IMR-90 (cell line): ENCODE measurements around the gene COX6A1. TPM values are rescaled to one million over a fixed set of nuclear protein-coding genes. Genes with fewer than 3 reads are reported as not detected.

Experiments
- ATAC-seq: fragments of 200-7000 bp; cut with Tn5 transposase; 2 replicates; pipeline ENCODE4 v1.9.1; 2020; ENCODE audit warnings: low read depth, mild to moderate bottlenecking, moderate library complexity
- BruUV-seq: library from RNA; stranded (reverse); fragments of 400-500 nt; replicated peaks from 2 replicates; lab custom pipeline; 2021; lab: Mats Ljungman, UMichigan
- CTCF ChIA-PET: fragments of 300-600 bp; formaldehyde crosslinking; extraction: SDS; loops from one replicate; lab custom pipeline; 2021; ENCODE audit warnings: antibody characterized with exemption; lab: Yijun Ruan, JAX
- POLR2A ChIA-PET: fragments of 300-600 bp; sonication (Branson Sonifier 250); formaldehyde crosslinking; loops from one replicate; lab custom pipeline; 2022; ENCODE audit warnings: antibody characterized with exemption; ENCODE audit not compliant: unreplicated experiment; lab: Charles Lee
- DNase-seq: peaks from one replicate; pipeline ENCODE4 v3.0.0; 2013
- H2AFZ ChIP-seq: replicated peaks from 2 replicates; pipeline ENCODE3; 2013; ENCODE audit warnings: low read length, mild to moderate bottlenecking; ENCODE audit not compliant: poor library complexity
- H2AK5ac ChIP-seq: 2 replicates; pipeline ENCODE4 v1.6.1; 2013; ENCODE audit warnings: low read depth, low read length, inconsistent platforms
- H2AK9ac ChIP-seq: replicated peaks from 2 replicates; pipeline ENCODE3; 2013; ENCODE audit warnings: mild to moderate bottlenecking, low read depth, low read length, moderate library complexity; ENCODE audit not compliant: poor library complexity
- H2BK120ac ChIP-seq: 2 replicates; pipeline ENCODE4 v1.6.1; 2013; ENCODE audit warnings: low read depth, low read length, inconsistent platforms
- H2BK15ac ChIP-seq: 3 replicates; pipeline ENCODE4 v1.6.1; 2013; ENCODE audit warnings: low read depth, low read length, inconsistent platforms
- H2BK20ac ChIP-seq: 2 replicates; pipeline ENCODE4 v1.6.1; 2013; ENCODE audit warnings: low read depth, mild to moderate bottlenecking, inconsistent platforms, low read length, moderate library complexity
- H2BK5ac ChIP-seq: 2 replicates; pipeline ENCODE4 v1.6.1; 2013; ENCODE audit warnings: mild to moderate bottlenecking, low read depth, low read length, inconsistent platforms; ENCODE audit not compliant: poor library complexity, severe bottlenecking
- H3K14ac ChIP-seq: replicated peaks from 2 replicates; pipeline ENCODE4 v1.6.1; 2013; ENCODE audit warnings: low read depth, low read length, inconsistent platforms
- H3K18ac ChIP-seq: 2 replicates; pipeline ENCODE4 v1.6.1; 2013; ENCODE audit warnings: low read depth, low read length, control low read depth
- H3K23ac ChIP-seq: 2 replicates; pipeline ENCODE4 v1.6.1; 2013; ENCODE audit warnings: low read depth, low read length, inconsistent platforms
- H3K27ac ChIP-seq: 2 replicates; pipeline ENCODE4 v1.5.1; 2013; ENCODE audit warnings: mild to moderate bottlenecking, control low read depth, low read length; ENCODE audit not compliant: insufficient read depth
- H3K27me3 ChIP-seq: 2 replicates; pipeline ENCODE4 v1.6.1; 2013; ENCODE audit warnings: low read length; ENCODE audit not compliant: control insufficient read depth, insufficient read depth
- H3K36me3 ChIP-seq: 2 replicates; pipeline ENCODE4 v1.6.1; 2013; ENCODE audit warnings: low read length, mixed read lengths; ENCODE audit not compliant: control insufficient read depth, insufficient read depth
- H3K4ac ChIP-seq: 2 replicates; pipeline ENCODE4 v1.6.1; 2013; ENCODE audit warnings: low read depth, low read length, inconsistent platforms
- H3K4me1 ChIP-seq: 2 replicates; pipeline ENCODE4 v1.6.1; 2013; ENCODE audit warnings: low read length, mixed read lengths; ENCODE audit not compliant: control insufficient read depth, insufficient read depth
- H3K4me2 ChIP-seq: 2 replicates; pipeline ENCODE4 v1.6.1; 2013; ENCODE audit warnings: low read depth, mild to moderate bottlenecking, control low read depth, low read length, moderate library complexity
- H3K4me3 ChIP-seq: 2 replicates; pipeline ENCODE4 v1.5.1; 2013; ENCODE audit warnings: low read depth, mild to moderate bottlenecking, control low read depth, low read length, moderate library complexity; ENCODE audit not compliant: insufficient read depth
- H3K56ac ChIP-seq: 2 replicates; pipeline ENCODE4 v1.6.1; 2013; ENCODE audit warnings: low read length, inconsistent platforms; ENCODE audit not compliant: insufficient read depth; ENCODE audit errors: extremely low read depth
- H3K79me1 ChIP-seq, 2 experiments: 2 replicates each; pipeline ENCODE4 v1.6.1; 2013; ENCODE audit warnings: low read length in 2 of 2, inconsistent platforms in 1 of 2, low read depth in 1 of 2
- H3K9ac ChIP-seq: 2 replicates; pipeline ENCODE4 v1.6.1; 2013; ENCODE audit warnings: low read depth, low read length, control low read depth
- H3K9me1 ChIP-seq: 2 replicates; pipeline ENCODE4 v1.6.1; 2013; ENCODE audit warnings: low read length, inconsistent platforms; ENCODE audit not compliant: insufficient read depth
- H3K9me3 ChIP-seq: 2 replicates; pipeline ENCODE4 v1.6.1; 2013; ENCODE audit warnings: low read length; ENCODE audit not compliant: control insufficient read depth, insufficient read depth
- H4K20me1 ChIP-seq: 2 replicates; pipeline ENCODE4 v1.6.1; 2013; ENCODE audit warnings: low read length, inconsistent platforms; ENCODE audit not compliant: insufficient read depth
- H4K5ac ChIP-seq: 2 replicates; pipeline ENCODE4 v1.6.1; 2013; ENCODE audit warnings: mild to moderate bottlenecking, low read depth, low read length, control low read depth
- H4K8ac ChIP-seq, 2 experiments: 2 replicates each; pipeline ENCODE4 v1.6.1; 2013; ENCODE audit warnings: low read depth in 2 of 2, low read length in 2 of 2, control low read depth in 1 of 2, inconsistent platforms in 1 of 2
- H4K91ac ChIP-seq: 2 replicates; pipeline ENCODE4 v1.6.1; 2013; ENCODE audit warnings: low read depth, low read length, inconsistent platforms; ENCODE audit not compliant: insufficient read depth
- BHLHE40 ChIP-seq: fragments of 150-350 bp; IDR thresholded peaks from 2 replicates; pipeline ENCODE4 v1.6.1; 2016; ENCODE audit warnings: mild to moderate bottlenecking, low read depth, low read length
- CEBPB ChIP-seq: IDR thresholded peaks from 2 replicates; pipeline ENCODE4 v1.6.1; 2012; ENCODE audit warnings: low read depth, low read length, improper control_type of control experiment
- CHD1 ChIP-seq: IDR thresholded peaks from 2 replicates; pipeline ENCODE4 v1.6.1; 2012; ENCODE audit warnings: low read depth, low read length, improper control_type of control experiment
- FOS ChIP-seq: fragments of 150-350 bp; IDR thresholded peaks from 2 replicates; pipeline ENCODE4 v1.6.1; 2016; ENCODE audit warnings: low read depth, low read length
- MAFK ChIP-seq: IDR thresholded peaks from 2 replicates; pipeline ENCODE4 v1.6.1; 2012; ENCODE audit warnings: low read depth, low read length, improper control_type of control experiment
- MAZ ChIP-seq: IDR thresholded peaks from 2 replicates; pipeline ENCODE4 v1.6.1; 2012; ENCODE audit warnings: low read depth, mild to moderate bottlenecking, low read length, improper control_type of control experiment, moderate library complexity, borderline replicate concordance
- MXI1 ChIP-seq: IDR thresholded peaks from 2 replicates; pipeline ENCODE4 v1.6.1; 2012; ENCODE audit warnings: low read depth, mild to moderate bottlenecking, low read length, moderate library complexity, borderline replicate concordance
- NFE2L2 ChIP-seq: fragments of 150-350 bp; IDR thresholded peaks from 2 replicates; pipeline ENCODE4 v1.6.1; 2016; ENCODE audit warnings: low read depth, mild to moderate bottlenecking, low read length
- POLR2A ChIP-seq: IDR thresholded peaks from 2 replicates; pipeline ENCODE4 v1.6.1; 2012; ENCODE audit warnings: mild to moderate bottlenecking, low read depth, low read length
- RAD21 ChIP-seq: IDR thresholded peaks from 2 replicates; pipeline ENCODE4 v1.6.1; 2012; ENCODE audit warnings: low read length, improper control_type of control experiment
- RCOR1 ChIP-seq: IDR thresholded peaks from 2 replicates; pipeline ENCODE4 v1.6.1; 2012; ENCODE audit warnings: mild to moderate bottlenecking, low read length, improper control_type of control experiment; ENCODE audit not compliant: insufficient replicate concordance
- RFX5 ChIP-seq: IDR thresholded peaks from 2 replicates; pipeline ENCODE4 v1.8.0; 2012; ENCODE audit warnings: low read depth, mild to moderate bottlenecking, low read length, moderate library complexity
- SMC3 ChIP-seq: fragments of 150-350 bp; IDR thresholded peaks from 2 replicates; pipeline ENCODE4 v1.6.1; 2016; ENCODE audit warnings: low read depth, mild to moderate bottlenecking, antibody characterized with exemption, low read length, moderate library complexity
- WGBS, 2 experiments: methylation state at CpG; one replicate each; pipeline versions ENCODE4 v1.1.5 to v1.1.7; 2013; ENCODE audit warnings: missing lambda C conversion rate in 2 of 2; ENCODE audit not compliant: insufficient read length in 1 of 2; ENCODE audit errors: extremely low coverage in 2 of 2; 5-methylcytosine and 5-hydroxymethylcytosine counted together
- dilution Hi-C: fragments of 300-500 bp; cut with HindIII; formaldehyde crosslinking; loops from one replicate; pipeline ENCODE4 v1.14.3; 2018; ENCODE audit warnings: low sequenced_read_pairs; ENCODE audit not compliant: unreplicated experiment
- in situ Hi-C: fragments of 300-500 bp; cut with MboI; formaldehyde crosslinking; loops from 3 replicates; pipeline ENCODE4 v1.14.3; 2019; ENCODE audit warnings: low sequenced_read_pairs, inconsistent platforms, mixed read lengths
- intact Hi-C: fragments of 100-400 bp; cut with micrococcal nuclease; formaldehyde crosslinking; loops from 2 replicates; pipeline ENCODE4 v1.10.0; 2022
- polyA plus RNA-seq, 3 experiments: library from polyadenylated mRNA; depleted of rRNA; stranded (reverse); fragments of >200 nt; gene quantifications; 2 replicates each; pipeline ENCODE4 v1.2.3, GENCODE V29; 2012; ENCODE audit warnings: low replicate concordance in 1 of 3
- total RNA-seq: library from RNA; depleted of rRNA; stranded (reverse); fragments of >200 nt; gene quantifications from 2 replicates; pipeline ENCODE4 v1.2.3, GENCODE V29; 2012
- TF ChIP-seq, protein P1 (sequence below): fragments of 150-350 bp; IDR thresholded peaks from 2 replicates; pipeline ENCODE4 v1.6.1; 2017; ENCODE audit warnings: mild to moderate bottlenecking, antibody characterized with exemption, low read length, low read depth
- TF ChIP-seq, protein P2 (sequence below): conservative IDR thresholded peaks from 2 replicates; pipeline ENCODE4 v1.5.1; 2012; ENCODE audit warnings: mild to moderate bottlenecking, low read depth, low read length, improper control_type of control experiment
- TF ChIP-seq, protein P3 (sequence below): fragments of 150-350 bp; IDR thresholded peaks from 2 replicates; pipeline ENCODE4 v1.6.1; 2016; ENCODE audit warnings: low read depth, mild to moderate bottlenecking, low read length, moderate library complexity, borderline replicate concordance

Gene COX6A1
- total and polyA plus RNA-seq, 2 of the 4 experiments (the other 2 are of a cell fraction): 396 to 541 TPM

DNA sequence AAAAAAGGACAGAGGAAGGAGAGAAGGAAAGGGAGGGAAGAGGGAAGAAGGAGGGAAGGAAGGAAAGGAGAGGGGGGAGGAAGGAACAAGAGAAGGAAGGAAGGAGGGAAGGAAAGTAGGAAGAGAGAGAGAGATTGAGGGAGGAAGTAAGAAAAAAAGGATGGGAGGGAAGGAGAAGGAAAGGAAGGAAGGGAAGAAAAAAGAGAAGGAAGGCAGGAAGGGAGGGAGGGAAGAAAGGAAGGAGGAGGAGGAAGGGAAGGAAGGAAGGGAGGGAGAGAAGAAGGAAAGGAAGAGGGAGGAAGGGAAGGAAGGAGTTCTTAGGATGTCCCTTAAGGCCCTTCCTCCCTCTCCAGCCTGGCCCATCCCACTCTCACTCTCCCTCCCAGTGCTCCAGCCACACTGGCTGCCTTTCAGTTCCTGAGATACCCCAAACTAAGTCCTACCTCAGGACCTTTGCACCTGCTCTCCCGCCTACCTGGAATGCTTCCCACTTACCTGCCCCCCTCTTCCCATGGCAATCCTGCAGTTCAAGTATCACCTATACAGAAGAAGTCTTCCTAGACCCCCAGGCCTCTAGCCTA, 47.3 kb upstream of the COX6A1 start:
- TF ChIP-seq, protein P1, sequence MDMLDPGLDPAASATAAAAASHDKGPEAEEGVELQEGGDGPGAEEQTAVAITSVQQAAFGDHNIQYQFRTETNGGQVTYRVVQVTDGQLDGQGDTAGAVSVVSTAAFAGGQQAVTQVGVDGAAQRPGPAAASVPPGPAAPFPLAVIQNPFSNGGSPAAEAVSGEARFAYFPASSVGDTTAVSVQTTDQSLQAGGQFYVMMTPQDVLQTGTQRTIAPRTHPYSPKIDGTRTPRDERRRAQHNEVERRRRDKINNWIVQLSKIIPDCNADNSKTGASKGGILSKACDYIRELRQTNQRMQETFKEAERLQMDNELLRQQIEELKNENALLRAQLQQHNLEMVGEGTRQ: no peak
- no peak for TF ChIP-seq FOS
- TF ChIP-seq, protein P2, sequence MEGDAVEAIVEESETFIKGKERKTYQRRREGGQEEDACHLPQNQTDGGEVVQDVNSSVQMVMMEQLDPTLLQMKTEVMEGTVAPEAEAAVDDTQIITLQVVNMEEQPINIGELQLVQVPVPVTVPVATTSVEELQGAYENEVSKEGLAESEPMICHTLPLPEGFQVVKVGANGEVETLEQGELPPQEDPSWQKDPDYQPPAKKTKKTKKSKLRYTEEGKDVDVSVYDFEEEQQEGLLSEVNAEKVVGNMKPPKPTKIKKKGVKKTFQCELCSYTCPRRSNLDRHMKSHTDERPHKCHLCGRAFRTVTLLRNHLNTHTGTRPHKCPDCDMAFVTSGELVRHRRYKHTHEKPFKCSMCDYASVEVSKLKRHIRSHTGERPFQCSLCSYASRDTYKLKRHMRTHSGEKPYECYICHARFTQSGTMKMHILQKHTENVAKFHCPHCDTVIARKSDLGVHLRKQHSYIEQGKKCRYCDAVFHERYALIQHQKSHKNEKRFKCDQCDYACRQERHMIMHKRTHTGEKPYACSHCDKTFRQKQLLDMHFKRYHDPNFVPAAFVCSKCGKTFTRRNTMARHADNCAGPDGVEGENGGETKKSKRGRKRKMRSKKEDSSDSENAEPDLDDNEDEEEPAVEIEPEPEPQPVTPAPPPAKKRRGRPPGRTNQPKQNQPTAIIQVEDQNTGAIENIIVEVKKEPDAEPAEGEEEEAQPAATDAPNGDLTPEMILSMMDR: no peak
- no peak for TF ChIP-seq BHLHE40
- TF ChIP-seq MAFK: no peak
- TF ChIP-seq CHD1: no peak
- no peak for TF ChIP-seq MXI1
- TF ChIP-seq, protein P3, sequence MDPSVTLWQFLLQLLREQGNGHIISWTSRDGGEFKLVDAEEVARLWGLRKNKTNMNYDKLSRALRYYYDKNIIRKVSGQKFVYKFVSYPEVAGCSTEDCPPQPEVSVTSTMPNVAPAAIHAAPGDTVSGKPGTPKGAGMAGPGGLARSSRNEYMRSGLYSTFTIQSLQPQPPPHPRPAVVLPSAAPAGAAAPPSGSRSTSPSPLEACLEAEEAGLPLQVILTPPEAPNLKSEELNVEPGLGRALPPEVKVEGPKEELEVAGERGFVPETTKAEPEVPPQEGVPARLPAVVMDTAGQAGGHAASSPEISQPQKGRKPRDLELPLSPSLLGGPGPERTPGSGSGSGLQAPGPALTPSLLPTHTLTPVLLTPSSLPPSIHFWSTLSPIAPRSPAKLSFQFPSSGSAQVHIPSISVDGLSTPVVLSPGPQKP: no peak
- no peak for TF ChIP-seq CEBPB
- TF ChIP-seq POLR2A: no peak
- TF ChIP-seq MAZ: no peak
- TF ChIP-seq RAD21: no peak
- no peak for TF ChIP-seq SMC3
- TF ChIP-seq RFX5: no peak
- TF ChIP-seq NFE2L2: no peak
- no peak for TF ChIP-seq RCOR1
- H3K23ac ChIP-seq: no peak overlapping the region
- no peak overlapping the region for H2BK15ac ChIP-seq
- H3K27me3 ChIP-seq: peaks cover 50% of the 10 kb centered on the region
- H4K8ac ChIP-seq: no peak overlapping the region
- no peaks in the 10 kb centered on the region for H3K4me1 ChIP-seq
- no peak overlapping the region for H3K4me3 ChIP-seq
- intact Hi-C loops (no loop called here), in situ Hi-C loops (no loop called here), dilution Hi-C loops (no loop called here)
- H4K91ac ChIP-seq: no peak overlapping the region
- H3K9ac ChIP-seq: no peak overlapping the region
- H4K5ac ChIP-seq: no peak overlapping the region
- H2AK9ac ChIP-seq: no peak overlapping the region
- no peak overlapping the region for H2BK20ac ChIP-seq
- no peak overlapping the region for H3K27ac ChIP-seq
- H3K4ac ChIP-seq: no peak overlapping the region
- no peak for DNase-seq
- H3K9me1 ChIP-seq: no peaks in the 10 kb centered on the region
- H2AK5ac ChIP-seq: no peak overlapping the region
- no peak overlapping the region for H3K56ac ChIP-seq
- no peaks in the 10 kb centered on the region; the same call in 1 of the 2 replicates for H4K20me1 ChIP-seq
- no peaks in the 10 kb centered on the region for H3K79me1 ChIP-seq
- no TSS peak for BruUV-seq
- H3K18ac ChIP-seq: no peak overlapping the region
- H3K4me2 ChIP-seq: no peak overlapping the region
- no CpG with 5 or more reads among the region's 1 CpG for WGBS, 2 experiments
- H3K9me3 ChIP-seq: no peaks in the 10 kb centered on the region
- no peaks in the 10 kb centered on the region for H3K36me3 ChIP-seq
- POLR2A ChIA-PET: no interaction called here
- CTCF ChIA-PET: no interaction called here
- no peak overlapping the region for H2AFZ ChIP-seq
- H3K14ac ChIP-seq: no peak overlapping the region
- H2BK5ac ChIP-seq: no peak overlapping the region
- no peak for ATAC-seq
- H2BK120ac ChIP-seq: no peak overlapping the region
